Stimulated activated naive CD4-positive, alpha-beta T cell (primary cell): Measurements from ENCODE around the gene RHOT1.

Experiments used
- DNase-seq, 6 experiments: peaks; one replicate each; lab custom pipeline; 2025; lab: John Stamatoyannopoulos, UW

The RHOT1 gene

DNA sequence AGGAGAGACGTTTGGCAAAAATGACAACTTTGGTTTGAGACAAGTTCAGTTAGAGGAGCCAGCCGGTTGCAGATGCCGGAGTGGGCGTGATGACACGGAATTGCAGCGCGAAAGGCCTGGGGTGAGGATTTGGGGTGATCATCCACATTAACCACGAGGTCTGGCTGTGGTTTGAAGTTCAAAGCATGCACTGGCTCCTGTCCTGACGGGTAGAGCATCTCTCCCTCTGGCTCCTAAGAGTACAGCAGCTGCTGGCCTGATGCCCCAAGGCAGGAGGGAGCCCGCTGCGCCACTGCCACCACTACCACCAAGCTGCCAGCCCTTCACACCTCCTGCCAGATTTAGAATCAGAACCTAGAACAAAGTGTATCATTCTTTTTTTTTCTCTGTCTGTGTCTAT lies 127.1 kb downstream of the RHOT1 start:
- no peak for DNase-seq

DNA sequence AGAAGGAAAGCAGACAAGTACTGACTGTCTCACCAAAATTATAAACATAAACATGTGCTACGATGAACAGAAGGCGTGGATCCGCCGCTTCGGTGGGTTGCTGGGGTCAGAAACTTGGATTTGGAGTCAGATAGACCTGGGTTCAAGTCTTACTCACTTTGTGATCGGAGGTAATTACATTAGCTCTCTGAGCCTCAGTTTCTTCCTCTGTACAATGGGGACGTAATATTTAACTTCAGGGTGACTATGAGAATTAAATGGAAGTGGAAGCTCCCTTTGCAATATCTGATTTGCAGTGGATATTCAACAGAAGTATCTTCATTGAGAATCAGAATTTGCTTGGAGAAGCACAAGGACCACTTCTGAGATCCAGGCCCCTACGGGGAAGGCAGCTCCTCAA lies 129.5 kb downstream of the RHOT1 start:
- DNase-seq = no peak

DNA sequence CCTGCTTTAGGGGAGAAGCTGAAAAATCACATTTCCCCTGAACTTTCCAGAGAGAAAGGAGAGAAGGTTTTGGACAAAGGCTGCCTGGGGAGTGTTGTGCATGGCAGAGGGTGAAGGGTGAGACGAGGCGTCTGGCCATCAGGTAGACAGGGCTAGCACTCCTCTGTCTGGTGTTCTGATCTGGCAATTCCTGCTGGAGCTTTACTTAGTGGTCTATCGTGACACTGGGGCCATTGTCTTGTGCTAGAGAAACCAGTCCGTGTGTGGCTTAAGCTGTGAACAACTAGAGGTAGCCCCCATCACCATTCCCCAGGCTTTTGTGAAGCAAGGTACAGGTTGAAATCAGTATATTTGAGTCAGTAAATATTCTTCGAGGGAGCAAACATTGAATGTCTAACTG lies 131.8 kb downstream of the RHOT1 start:
- no peak for DNase-seq

DNA sequence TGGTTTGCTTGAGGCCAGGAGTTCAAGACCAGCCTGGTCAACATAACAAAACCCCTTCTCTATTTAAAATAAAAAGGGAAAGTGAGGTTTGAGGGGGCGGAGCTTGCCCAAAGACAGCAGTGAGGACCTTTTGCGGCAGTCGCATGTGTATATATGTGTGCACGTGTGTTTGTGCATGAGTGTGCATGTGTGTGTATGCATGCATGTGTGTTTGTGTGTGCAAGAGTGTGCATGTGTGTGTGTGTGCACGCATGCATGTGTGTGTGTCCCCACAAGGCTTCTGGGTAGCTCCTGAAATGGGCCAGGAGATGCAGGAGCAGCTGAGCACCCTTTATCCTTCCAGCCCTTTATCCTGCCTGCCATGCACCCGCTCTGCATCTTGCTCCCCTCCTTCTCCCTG lies 132.3 kb downstream of the RHOT1 start:
- no peak for DNase-seq
